HUES6 (cell line): Measurements from ENCODE around the gene NTM.
A peak's percentile ranks its signal among the peaks of the same experiment; 100 is the strongest.

ENCODE experiments used
- H3K27ac ChIP-seq: 2 replicates; pipeline ENCODE4 v1.7.0; 2013; ENCODE audit warnings: low read depth, mild to moderate bottlenecking, low read length, inconsistent platforms
- H3K27me3 ChIP-seq: 2 replicates; pipeline ENCODE4 v1.6.1; 2013; ENCODE audit warnings: low read length; ENCODE audit not compliant: control insufficient read depth, insufficient read depth
- H3K36me3 ChIP-seq: 2 replicates; pipeline ENCODE4 v1.6.1; 2013; ENCODE audit warnings: low read length; ENCODE audit not compliant: control insufficient read depth, insufficient read depth
- H3K4me1 ChIP-seq: 2 replicates; pipeline ENCODE4 v1.6.1; 2013; ENCODE audit warnings: low read length; ENCODE audit not compliant: control insufficient read depth, insufficient read depth
- H3K4me3 ChIP-seq: 2 replicates; pipeline ENCODE4 v1.5.1; 2013; ENCODE audit warnings: low read depth, low read length
- H3K9ac ChIP-seq: one replicate; pipeline ENCODE4 v1.6.1; 2013; ENCODE audit warnings: mild to moderate bottlenecking, low read length
- H3K9me3 ChIP-seq: 2 replicates; pipeline ENCODE4 v1.6.1; 2013; ENCODE audit warnings: low read depth, low read length; ENCODE audit not compliant: control insufficient read depth, insufficient read depth

The NTM gene

DNA sequence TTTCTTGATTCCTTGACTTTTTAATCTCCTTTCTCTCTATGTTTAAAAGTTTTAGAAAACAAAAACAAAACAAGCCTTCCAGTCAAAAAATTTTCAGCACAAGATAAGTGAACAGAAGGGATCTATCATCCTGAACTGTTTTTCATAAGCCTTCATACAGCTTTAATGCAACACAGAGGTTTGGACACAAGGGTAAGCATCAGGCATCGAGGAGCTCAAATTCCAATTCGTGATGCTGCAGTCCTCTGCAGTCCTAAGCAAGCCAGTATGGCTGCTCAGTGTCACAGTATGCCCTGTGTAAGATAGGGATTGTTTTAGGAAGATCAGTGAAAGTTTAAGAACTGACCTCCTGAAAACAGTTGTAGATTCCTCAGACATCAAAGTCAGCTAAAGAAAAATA lies 740.9 kb downstream of the NTM start:
- peaks cover 35% of the 10 kb centered on the region for H3K4me1 ChIP-seq
- no peak overlapping the region for H3K9ac ChIP-seq
- no peaks in the 10 kb centered on the region for H3K36me3 ChIP-seq
- no peaks in the 10 kb centered on the region for H3K9me3 ChIP-seq
- no peaks in the 10 kb centered on the region for H3K27me3 ChIP-seq
- no peak overlapping the region for H3K27ac ChIP-seq
- H3K4me3 ChIP-seq, result no peak overlapping the region

DNA sequence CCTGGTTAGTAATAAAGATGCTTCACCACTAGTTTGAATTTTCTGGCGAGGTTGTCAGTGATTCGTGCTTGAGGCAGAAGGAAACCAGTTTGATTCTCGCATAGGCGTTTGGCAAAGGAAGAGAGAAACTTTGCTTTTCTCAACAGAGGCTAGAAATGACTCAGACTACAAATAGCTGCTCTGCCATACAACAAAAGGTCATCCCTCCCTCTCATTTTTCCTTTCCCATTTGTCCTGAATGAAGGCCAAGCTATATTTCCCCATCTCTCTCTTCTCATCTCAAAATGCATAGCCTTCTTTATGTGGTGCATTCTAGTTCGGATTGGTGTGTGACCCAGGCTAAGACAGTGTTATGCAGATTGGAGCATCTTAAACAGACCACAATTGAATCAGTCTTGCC lies 741.4 kb downstream of the NTM start:
- Histone ChIP-seq H3K4me1 (peaks cover 38% of the 10 kb centered on the region), H3K9ac (no peak overlapping the region), H3K27ac (no peak overlapping the region), H3K9me3 (no peaks in the 10 kb centered on the region), H3K4me3 (no peak overlapping the region), H3K27me3 (no peaks in the 10 kb centered on the region), H3K36me3 (no peaks in the 10 kb centered on the region)

DNA sequence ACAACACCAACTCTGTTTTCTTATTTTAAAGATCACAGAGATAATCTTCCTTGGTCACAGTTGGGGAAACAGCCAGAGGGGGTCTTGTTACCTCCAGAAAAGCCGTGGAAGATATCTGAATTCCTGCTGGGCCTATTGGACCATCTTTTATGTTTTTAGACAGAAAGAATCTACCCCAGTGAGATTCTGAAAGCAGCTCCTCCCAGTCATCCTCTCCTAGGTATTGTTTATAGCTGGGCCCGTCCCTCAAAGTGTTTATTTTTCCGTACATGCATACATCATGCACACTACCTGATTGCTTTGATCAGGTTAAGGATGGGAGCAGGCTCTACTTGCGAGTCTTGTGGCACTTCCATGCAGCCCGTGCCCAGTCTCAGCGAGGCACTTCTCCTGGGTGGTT lies 742.4 kb downstream of the NTM start:
- no peaks in the 10 kb centered on the region for H3K9me3 ChIP-seq
- H3K27me3 ChIP-seq, result no peaks in the 10 kb centered on the region
- no peaks in the 10 kb centered on the region for H3K36me3 ChIP-seq
- no peak overlapping the region for H3K4me3 ChIP-seq
- peaks cover 38% of the 10 kb centered on the region for H3K4me1 ChIP-seq
- H3K27ac ChIP-seq, result no peak overlapping the region
- H3K9ac ChIP-seq, result no peak overlapping the region

DNA sequence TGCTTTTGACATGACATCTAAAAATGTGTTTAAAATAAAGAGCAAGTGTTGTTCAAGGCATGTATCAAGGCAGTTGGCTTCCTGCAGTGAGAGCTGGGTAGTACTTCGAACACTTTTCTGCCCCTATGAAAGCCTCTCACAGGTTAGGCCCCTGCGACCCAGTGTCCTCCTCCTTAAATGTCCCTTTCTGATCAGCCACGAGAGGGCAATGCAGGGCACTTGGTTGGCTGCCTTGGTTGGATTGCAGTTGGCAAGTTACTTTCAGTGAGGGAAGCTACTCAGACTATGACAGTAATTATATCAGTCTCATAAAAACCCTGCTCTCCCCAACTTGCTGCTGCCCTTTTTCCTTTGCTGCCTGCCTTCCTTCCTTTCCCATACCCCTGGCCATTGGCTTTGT lies 743.8 kb downstream of the NTM start:
- Histone ChIP-seq H3K27ac (no peak overlapping the region), H3K9me3 (no peaks in the 10 kb centered on the region), H3K36me3 (no peaks in the 10 kb centered on the region), H3K4me3 (no peak overlapping the region), H3K27me3 (no peaks in the 10 kb centered on the region), H3K4me1 (peaks cover 38% of the 10 kb centered on the region), H3K9ac (no peak overlapping the region)

DNA sequence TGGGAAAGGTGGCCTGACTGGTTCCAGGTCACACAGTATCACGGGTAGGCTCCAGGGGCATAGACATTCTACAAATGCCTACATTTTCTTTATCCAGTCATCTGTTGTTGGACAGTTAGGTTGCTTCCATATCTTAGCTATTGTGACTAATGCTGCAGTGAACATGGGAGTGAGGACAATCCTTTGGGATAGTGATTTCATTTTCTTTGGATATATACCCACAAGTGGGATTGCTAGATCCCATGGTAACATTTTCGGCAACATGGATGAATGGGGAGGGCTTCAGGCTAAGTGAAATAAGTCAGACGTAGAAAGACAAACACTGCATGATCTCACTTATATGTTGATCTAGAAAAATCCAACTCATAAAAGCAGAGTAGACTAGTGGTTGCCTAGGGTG lies 744.3 kb downstream of the NTM start:
- no peaks in the 10 kb centered on the region for H3K9me3 ChIP-seq

DNA sequence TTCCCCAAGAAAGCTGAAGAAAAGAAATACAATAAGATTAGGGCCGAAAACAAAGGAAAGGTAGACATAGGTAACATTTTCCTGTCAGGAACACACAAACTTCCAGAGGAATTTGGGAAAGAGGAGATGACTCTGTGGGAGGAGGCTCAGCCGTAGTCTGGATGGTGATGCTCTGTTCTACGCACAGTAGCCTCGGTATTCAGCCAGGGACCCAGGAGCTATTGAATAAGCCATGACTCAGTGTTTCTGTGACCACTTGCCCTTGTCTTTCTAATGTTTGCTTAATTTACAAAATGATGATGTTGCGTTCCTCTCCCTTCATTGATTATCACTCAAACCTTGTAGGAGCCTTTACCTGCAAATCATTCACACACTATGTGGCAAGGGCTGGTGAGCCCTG lies 745.0 kb downstream of the NTM start:
- H3K27me3 ChIP-seq, result no peaks in the 10 kb centered on the region
- H3K4me3 ChIP-seq, result no peak overlapping the region
- H3K27ac ChIP-seq, result peak overlapping the region; percentile 41; the same call in 1 of the 2 replicates
- H3K36me3 ChIP-seq, result no peaks in the 10 kb centered on the region
- H3K9me3 ChIP-seq, result no peaks in the 10 kb centered on the region
- H3K9ac ChIP-seq, result no peak overlapping the region
- H3K4me1 ChIP-seq, result peaks cover 41% of the 10 kb centered on the region

More for the DNA sequence above, 744.3 kb downstream of the NTM start:
- Histone ChIP-seq H3K4me3 (no peak overlapping the region), H3K36me3 (no peaks in the 10 kb centered on the region), H3K4me1 (peaks cover 38% of the 10 kb centered on the region), H3K27me3 (no peaks in the 10 kb centered on the region), H3K9ac (peak overlapping the region; percentile 10), H3K27ac (no peak overlapping the region)

DNA sequence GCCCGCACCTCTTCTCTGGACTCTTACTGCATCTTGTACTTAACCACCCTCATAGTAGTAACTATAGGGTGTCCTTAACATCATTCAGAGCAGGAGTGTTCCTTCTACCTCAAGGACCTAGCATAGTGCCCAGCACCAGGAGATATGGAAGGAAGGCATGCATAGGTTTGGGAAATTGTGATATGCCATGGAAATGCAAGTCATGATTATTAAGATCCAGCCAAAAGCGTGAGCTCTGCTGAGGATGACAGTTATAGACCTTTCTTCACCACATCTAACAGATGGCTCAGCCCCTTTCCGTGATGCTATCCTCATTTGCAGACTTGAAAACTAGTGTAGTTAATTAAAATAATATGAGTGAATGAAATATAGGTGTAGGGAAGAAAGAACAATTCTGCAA lies 746.1 kb downstream of the NTM start:
- no peaks in the 10 kb centered on the region for H3K9me3 ChIP-seq
- H3K9ac ChIP-seq, result no peak overlapping the region
- H3K36me3 ChIP-seq, result no peaks in the 10 kb centered on the region
- no peak overlapping the region for H3K4me3 ChIP-seq
- H3K27ac ChIP-seq, result no peak overlapping the region
- H3K4me1 ChIP-seq, result peaks cover 45% of the 10 kb centered on the region
- no peaks in the 10 kb centered on the region for H3K27me3 ChIP-seq

DNA sequence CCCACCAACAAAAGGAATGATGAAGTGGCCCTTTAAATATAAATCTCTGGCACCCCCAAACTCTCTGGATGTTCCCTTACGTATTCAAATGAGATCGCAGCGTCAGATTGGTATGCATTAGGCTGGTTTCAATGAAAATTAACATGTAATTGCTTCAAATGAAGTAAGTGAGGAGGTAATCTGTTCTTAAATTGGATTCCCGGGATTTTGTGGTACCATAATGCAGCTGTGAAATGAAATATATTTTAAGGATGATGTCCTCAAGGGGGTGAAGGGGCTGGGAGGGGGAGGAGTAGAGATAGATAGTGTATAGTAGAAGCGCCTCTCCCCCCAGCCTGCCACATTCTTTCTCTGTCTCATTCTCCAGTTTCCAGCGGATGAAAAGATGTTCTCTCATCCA lies 748.2 kb downstream of the NTM start:
- H3K4me1 ChIP-seq, result peaks cover 45% of the 10 kb centered on the region
- H3K27me3 ChIP-seq, result peaks cover 3% of the 10 kb centered on the region; the same call in 1 of the 2 replicates
- H3K4me3 ChIP-seq, result no peak overlapping the region
- no peak overlapping the region for H3K9ac ChIP-seq
- no peaks in the 10 kb centered on the region for H3K36me3 ChIP-seq
- no peaks in the 10 kb centered on the region for H3K9me3 ChIP-seq
- no peak overlapping the region for H3K27ac ChIP-seq

DNA sequence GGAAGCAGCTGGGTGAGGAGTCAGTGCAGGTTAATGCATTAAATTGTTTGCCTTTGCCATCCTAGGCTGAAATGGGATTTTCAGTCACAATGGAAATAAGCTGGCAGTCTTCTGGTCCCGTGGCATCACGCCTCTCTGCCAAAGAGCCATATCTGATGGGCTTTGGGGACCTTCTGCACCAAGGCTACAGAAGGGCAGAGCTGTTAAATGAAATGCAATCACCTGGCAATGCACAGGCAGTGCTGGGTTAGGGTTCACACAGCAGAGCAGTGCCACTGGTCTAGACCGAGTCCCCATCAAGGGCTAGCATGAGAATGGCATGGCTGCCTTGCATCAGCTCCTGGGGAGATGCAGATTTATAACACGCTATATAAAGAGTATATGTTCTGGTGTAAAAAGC lies 749.2 kb downstream of the NTM start:
- no peak overlapping the region for H3K4me3 ChIP-seq
- no peaks in the 10 kb centered on the region for H3K36me3 ChIP-seq
- no peak overlapping the region for H3K9ac ChIP-seq
- H3K27ac ChIP-seq, result no peak overlapping the region
- peaks cover 47% of the 10 kb centered on the region for H3K4me1 ChIP-seq
- peaks cover 3% of the 10 kb centered on the region; the same call in 1 of the 2 replicates for H3K27me3 ChIP-seq
- no peaks in the 10 kb centered on the region for H3K9me3 ChIP-seq

DNA sequence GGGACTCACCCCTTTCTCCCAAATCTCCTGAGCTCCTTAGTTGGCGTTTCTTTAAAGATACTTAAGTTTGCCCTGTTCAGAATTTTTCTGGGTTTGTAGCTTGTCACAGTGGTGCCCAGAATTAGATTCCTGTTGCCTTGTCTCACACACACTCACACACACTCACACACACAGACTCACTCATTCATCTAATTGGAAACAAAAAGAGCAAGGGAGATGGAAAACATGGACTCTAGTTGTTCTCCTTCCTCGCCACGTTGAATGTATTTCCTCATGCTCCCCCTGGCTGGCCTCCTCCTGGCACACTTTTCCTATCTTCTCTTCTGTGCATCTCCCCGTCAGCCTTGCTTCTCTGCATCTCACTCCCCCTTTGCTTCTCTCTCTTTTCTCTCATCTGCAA lies 752.3 kb downstream of the NTM start:
- Histone ChIP-seq H3K4me3 (no peak overlapping the region), H3K4me1 (peaks cover 44% of the 10 kb centered on the region), H3K27me3 (peaks cover 3% of the 10 kb centered on the region; the same call in 1 of the 2 replicates), H3K9ac (no peak overlapping the region), H3K27ac (no peak overlapping the region), H3K36me3 (no peaks in the 10 kb centered on the region), H3K9me3 (no peaks in the 10 kb centered on the region)

DNA sequence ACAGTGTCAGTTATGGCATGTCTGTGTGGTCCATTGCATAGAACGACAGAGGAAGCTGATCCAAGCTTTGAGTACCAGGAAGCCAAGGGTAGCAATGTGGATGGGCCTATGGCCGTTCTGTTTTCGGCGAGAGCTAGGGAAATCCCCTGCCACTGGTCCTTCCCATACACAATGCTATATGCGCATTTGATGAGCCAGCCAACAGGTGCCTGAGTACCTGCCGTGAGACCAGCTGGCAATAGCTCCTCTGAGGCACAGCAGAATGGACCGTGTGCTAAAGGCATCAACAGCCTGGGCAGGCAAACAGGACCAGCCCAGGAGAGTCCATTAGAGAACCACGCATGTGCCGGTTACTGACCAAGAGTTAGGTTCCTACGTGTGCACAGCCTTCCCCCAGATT lies 753.0 kb downstream of the NTM start:
- Histone ChIP-seq H3K27ac (no peak overlapping the region), H3K36me3 (no peaks in the 10 kb centered on the region), H3K4me1 (peaks cover 44% of the 10 kb centered on the region), H3K9ac (no peak overlapping the region), H3K9me3 (no peaks in the 10 kb centered on the region), H3K4me3 (no peak overlapping the region), H3K27me3 (peaks cover 3% of the 10 kb centered on the region; the same call in 1 of the 2 replicates)
